ENCODE measurements around the gene SLC22A12.

SLC22A12 gene

GRCh38 chr11:64622681-64623080 lies 31.7 kb downstream of the SLC22A12 start:
- no peaks in the 10 kb centered on the region for H3K79me2 ChIP-seq (ENCODE audit: insufficient read depth, low read length)
- H3K27ac ChIP-seq (ENCODE audit: low read depth, low read length), result no peak overlapping the region
- no peaks in the 10 kb centered on the region for H3K9me2 ChIP-seq (replicated peaks; ENCODE audit: insufficient read depth, low read length)
- no peak overlapping the region for H3K4me2 ChIP-seq (ENCODE audit: low read depth, low read length, poor library complexity, severe bottlenecking)
- no peaks in the 10 kb centered on the region for H3F3A ChIP-seq (ENCODE audit: insufficient read depth)
- H3K9ac ChIP-seq (ENCODE audit: low read length), result no peak overlapping the region
- H3K4me3 ChIP-seq (ENCODE audit: insufficient read depth, low read length, poor library complexity, severe bottlenecking), result no peak overlapping the region
- TF ChIP-seq CTCF (IDR thresholded peaks at IDR 0.05; ENCODE audit: insufficient read depth, low read length, poor library complexity, severe bottlenecking) (no peak), EZH2phosphoT487 (conservative IDR thresholded peaks at IDR 0.05; ENCODE audit: low read length) (no peak)
- no peaks in the 10 kb centered on the region; the same call in 1 of the 2 replicates for H3K27me3 ChIP-seq (ENCODE audit: low read length)
- no peak overlapping the region for H2AFZ ChIP-seq (ENCODE audit: low read depth, low read length, severe bottlenecking)
- H3K36me3 ChIP-seq (ENCODE audit: low read length), result no peaks in the 10 kb centered on the region
- no peaks in the 10 kb centered on the region for H4K20me1 ChIP-seq (ENCODE audit: low read depth, low read length)
- no peaks in the 10 kb centered on the region for H3K9me3 ChIP-seq (ENCODE audit: insufficient read depth, low read length)

- TF ChIP-seq EZH2phosphoT487 (conservative IDR thresholded peaks at IDR 0.05; ENCODE audit: low read length) (no peak), CTCF (IDR thresholded peaks at IDR 0.05; ENCODE audit: insufficient read depth, low read length, poor library complexity, severe bottlenecking) (no peak)
- Histone ChIP-seq H3K79me2 (ENCODE audit: insufficient read depth, low read length) (no peaks in the 10 kb centered on the region), H2AFZ (ENCODE audit: low read depth, low read length, severe bottlenecking) (no peak overlapping the region), H3K27ac (ENCODE audit: low read depth, low read length) (no peak overlapping the region), H3K27me3 (ENCODE audit: low read length) (no peaks in the 10 kb centered on the region; the same call in 1 of the 2 replicates), H3K9me2 (replicated peaks; ENCODE audit: insufficient read depth, low read length) (no peaks in the 10 kb centered on the region), H3K4me2 (ENCODE audit: low read depth, low read length, poor library complexity, severe bottlenecking) (no peak overlapping the region), H4K20me1 (ENCODE audit: low read depth, low read length) (no peaks in the 10 kb centered on the region), H3K9me3 (ENCODE audit: insufficient read depth, low read length) (no peaks in the 10 kb centered on the region), H3K9ac (ENCODE audit: low read length) (no peak overlapping the region), H3F3A (ENCODE audit: insufficient read depth) (no peaks in the 10 kb centered on the region), H3K36me3 (ENCODE audit: low read length) (no peaks in the 10 kb centered on the region), H3K4me3 (ENCODE audit: insufficient read depth, low read length, poor library complexity, severe bottlenecking) (no peak overlapping the region)
These were observed 34.0 kb downstream of the SLC22A12 start for GRCh38 chr11:64624883-64625481.

DNA sequence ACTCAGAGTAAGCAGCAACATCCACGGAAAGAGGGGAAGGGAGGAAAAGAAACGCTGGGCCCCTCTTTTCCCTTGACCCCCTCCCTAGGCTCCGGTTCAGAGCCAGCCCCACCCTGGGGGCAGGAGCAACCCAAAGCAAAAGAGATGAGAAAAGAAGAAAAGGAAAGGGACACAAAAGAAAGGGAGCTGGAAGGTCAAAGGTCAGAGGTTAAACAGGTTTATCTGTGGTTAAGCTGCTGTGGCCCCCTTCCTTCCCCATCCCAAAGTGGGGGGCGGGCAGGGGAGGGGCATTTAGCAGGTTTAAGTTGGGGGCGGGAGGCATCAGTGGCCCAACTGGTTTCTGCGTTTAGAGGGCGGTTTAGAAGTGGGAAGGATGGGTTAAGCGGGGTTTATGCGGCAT lies 35.6 kb downstream of the SLC22A12 start:
- Histone ChIP-seq H2AFZ (ENCODE audit: low read depth, low read length, severe bottlenecking) (no peak overlapping the region), H3K79me2 (ENCODE audit: insufficient read depth, low read length) (no peaks in the 10 kb centered on the region), H3K4me3 (ENCODE audit: insufficient read depth, low read length, poor library complexity, severe bottlenecking) (no peak overlapping the region), H3K36me3 (ENCODE audit: low read length) (no peaks in the 10 kb centered on the region), H3K9ac (ENCODE audit: low read length) (no peak overlapping the region), H3K27me3 (ENCODE audit: low read length) (no peaks in the 10 kb centered on the region; the same call in 1 of the 2 replicates), H4K20me1 (ENCODE audit: low read depth, low read length) (no peaks in the 10 kb centered on the region), H3K27ac (ENCODE audit: low read depth, low read length) (no peak overlapping the region), H3F3A (ENCODE audit: insufficient read depth) (no peaks in the 10 kb centered on the region), H3K9me3 (ENCODE audit: insufficient read depth, low read length) (no peaks in the 10 kb centered on the region), H3K4me2 (ENCODE audit: low read depth, low read length, poor library complexity, severe bottlenecking) (no peak overlapping the region), H3K9me2 (replicated peaks; ENCODE audit: insufficient read depth, low read length) (no peaks in the 10 kb centered on the region)
- TF ChIP-seq CTCF (IDR thresholded peaks at IDR 0.05; ENCODE audit: insufficient read depth, low read length, poor library complexity, severe bottlenecking) (no peak), EZH2phosphoT487 (conservative IDR thresholded peaks at IDR 0.05; ENCODE audit: low read length) (no peak)

Measured in SU-DHL-6 (cell line).